HFF-Myc (cell line): ENCODE results near the gene SPATA31C1.
"Not testable (repeated sequence)": the region's sequence is repeated elsewhere in the genome, so short reads cannot be mapped to it uniquely, and the experiment has no call there.

Source experiments
- DNase-seq: peaks from one replicate; pipeline ENCODE4 v3.0.0-alpha.2; 2011; ENCODE audit warnings: low read depth; ENCODE audit errors: extremely low read depth
- H3K4me3 ChIP-seq: replicated peaks from 2 replicates; pipeline ENCODE4 v1.5.1; 2011; ENCODE audit warnings: low read depth, mild to moderate bottlenecking, control low read depth, low read length
- TF ChIP-seq, protein P1 (sequence below): IDR thresholded peaks from 2 replicates; pipeline ENCODE4 v1.5.1; 2012; ENCODE audit warnings: mild to moderate bottlenecking, low read depth, low read length, control low read depth; ENCODE audit errors: missing control alignments

SPATA31C1 gene

DNA sequence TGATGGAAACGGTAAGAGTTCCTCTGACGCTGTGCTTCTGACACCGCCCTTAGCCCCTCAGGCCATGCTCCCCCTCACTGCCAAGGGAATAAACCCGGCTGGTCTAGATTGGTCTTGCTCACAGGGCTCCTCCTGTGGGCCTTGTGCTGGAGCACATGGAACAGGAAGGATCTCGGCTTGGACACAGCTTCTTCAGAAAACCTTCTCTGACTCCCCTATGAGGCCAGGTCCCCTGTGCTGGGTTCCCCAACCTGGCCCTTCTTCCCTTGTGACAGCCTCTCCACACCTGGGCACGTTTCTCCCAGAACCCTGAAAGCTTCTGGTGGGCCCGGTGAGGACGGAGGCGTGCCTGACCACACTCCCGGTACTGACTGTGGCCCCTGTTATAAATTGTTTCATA, 26.9 kb upstream of the SPATA31C1 start:
- no peak for DNase-seq
- TF ChIP-seq, protein P1, sequence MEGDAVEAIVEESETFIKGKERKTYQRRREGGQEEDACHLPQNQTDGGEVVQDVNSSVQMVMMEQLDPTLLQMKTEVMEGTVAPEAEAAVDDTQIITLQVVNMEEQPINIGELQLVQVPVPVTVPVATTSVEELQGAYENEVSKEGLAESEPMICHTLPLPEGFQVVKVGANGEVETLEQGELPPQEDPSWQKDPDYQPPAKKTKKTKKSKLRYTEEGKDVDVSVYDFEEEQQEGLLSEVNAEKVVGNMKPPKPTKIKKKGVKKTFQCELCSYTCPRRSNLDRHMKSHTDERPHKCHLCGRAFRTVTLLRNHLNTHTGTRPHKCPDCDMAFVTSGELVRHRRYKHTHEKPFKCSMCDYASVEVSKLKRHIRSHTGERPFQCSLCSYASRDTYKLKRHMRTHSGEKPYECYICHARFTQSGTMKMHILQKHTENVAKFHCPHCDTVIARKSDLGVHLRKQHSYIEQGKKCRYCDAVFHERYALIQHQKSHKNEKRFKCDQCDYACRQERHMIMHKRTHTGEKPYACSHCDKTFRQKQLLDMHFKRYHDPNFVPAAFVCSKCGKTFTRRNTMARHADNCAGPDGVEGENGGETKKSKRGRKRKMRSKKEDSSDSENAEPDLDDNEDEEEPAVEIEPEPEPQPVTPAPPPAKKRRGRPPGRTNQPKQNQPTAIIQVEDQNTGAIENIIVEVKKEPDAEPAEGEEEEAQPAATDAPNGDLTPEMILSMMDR, result no peak
- H3K4me3 ChIP-seq, result no peak overlapping the region

DNA sequence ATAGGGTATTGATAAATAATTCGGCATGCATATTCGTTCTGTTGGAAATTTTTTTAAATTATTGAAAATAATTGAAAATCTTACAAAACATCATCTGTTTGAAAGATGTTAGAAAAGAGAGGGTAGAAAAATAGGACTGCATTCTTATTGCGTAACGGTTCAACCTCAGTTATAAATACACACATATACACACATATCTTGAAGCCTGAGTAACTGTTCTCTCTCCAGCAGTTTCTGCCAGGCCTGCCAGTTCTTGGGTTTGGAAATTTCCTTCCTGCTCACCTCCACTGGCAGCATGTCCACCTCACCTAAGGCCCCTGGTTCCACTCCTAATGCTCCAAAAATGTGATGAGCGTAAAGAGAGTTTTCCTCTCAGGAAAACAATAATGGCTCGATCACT, 26.0 kb upstream of the SPATA31C1 start:
- DNase-seq, result no peak
- TF ChIP-seq, protein P1, result no peak
- no peak overlapping the region for H3K4me3 ChIP-seq

DNA sequence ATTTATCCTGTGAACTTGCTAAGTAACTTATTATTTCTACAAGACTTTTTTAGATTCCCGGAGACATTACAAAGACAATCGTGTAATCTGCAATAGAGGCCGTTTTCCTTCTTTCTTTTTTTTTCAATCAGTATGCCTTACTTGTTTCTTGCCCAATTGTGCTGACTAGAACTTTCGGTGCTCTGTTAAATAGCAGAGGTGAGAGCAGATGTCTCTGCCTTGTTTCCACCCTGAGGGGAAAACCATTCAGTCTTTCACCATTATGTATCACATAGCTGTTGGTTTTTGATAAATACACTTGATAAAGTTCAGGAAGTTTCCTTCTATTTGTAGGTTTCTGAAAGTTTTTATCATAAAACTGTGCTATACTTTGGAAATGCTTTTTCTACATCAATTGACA, 24.8 kb upstream of the SPATA31C1 start:
- H3K4me3 ChIP-seq, result no peak overlapping the region
- no peak for DNase-seq
- TF ChIP-seq, protein P1, result no peak

GRCh38 chr9:87894998-87895625, 22.6 kb upstream of the SPATA31C1 start:
- no peak overlapping the region for H3K4me3 ChIP-seq
- DNase-seq, result no peak
- TF ChIP-seq, protein P1, result peak; percentile 6

DNA sequence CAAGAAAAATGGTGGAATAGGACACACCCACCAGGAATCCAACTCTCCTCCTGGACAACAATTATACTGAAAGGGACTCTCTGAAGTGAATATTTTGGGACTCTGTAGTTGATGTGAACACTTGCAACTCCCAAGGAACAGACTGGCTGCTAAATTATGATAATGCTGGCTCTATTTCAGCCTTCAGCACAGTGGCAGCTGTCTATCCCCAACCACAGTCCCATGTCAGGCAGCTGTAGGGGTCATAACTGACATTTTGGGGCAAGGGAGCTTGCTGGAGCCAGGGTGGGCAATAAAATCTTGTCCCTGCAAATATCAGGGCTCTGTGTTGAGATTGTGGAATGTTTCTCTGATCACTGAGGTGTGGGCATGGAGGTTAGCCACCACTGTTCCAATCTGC, 20.9 kb upstream of the SPATA31C1 start:
- no peak overlapping the region for H3K4me3 ChIP-seq
- DNase-seq, result no peak
- TF ChIP-seq, protein P1, result no peak

DNA sequence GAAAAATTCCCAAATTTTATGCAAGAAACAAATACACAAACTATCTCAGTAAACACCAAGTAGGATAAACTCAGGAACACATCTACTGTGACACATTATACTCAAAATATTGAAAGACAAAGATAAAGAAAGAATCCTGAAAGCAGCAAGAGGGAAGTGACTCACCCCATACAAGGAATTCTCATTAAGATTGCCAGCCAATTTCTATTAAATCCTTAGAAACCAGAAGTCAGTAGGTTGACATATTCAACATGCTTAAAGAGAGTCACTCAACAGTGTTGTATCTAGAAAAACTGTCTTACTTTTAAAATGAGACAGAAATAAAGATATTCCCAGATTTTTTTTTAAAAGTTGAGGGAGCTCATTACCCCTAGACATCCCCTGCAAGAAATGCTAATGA, 19.6 kb upstream of the SPATA31C1 start:
- no peak for DNase-seq
- TF ChIP-seq, protein P1, result no peak
- no peak overlapping the region for H3K4me3 ChIP-seq

GRCh38 chr9:87902371-87902770, 15.4 kb upstream of the SPATA31C1 start:
- DNase-seq, result not testable (repeated sequence)

More at GRCh38 chr9:87902371-87902770, 15.4 kb upstream of the SPATA31C1 start:
- not testable (repeated sequence) for H3K4me3 ChIP-seq
